Measurements from ENCODE around the gene TNFRSF1B.

- TF ChIP-seq EZH2phosphoT487 (IDR thresholded peaks at IDR 0.05; ENCODE audit: borderline replicate concordance, low read length) (no peak), CTCF (IDR thresholded peaks at IDR 0.05; ENCODE audit: low read depth, low read length, poor library complexity, severe bottlenecking) (no peak)
Observed at GRCh38 chr1:12249181-12249580, 82.4 kb downstream of the TNFRSF1B start.

Data from DOHH2 (cell line).